Neural progenitor cell (in vitro differentiated cells): ENCODE measurements around the gene INPP5F.

ENCODE experiments used
- EZH2 ChIP-seq: fragments of 200-600 bp; sonication (generic); IDR thresholded peaks from 2 replicates; pipeline ENCODE4 v1.6.1; 2017; ENCODE audit warnings: antibody characterized with exemption, mild to moderate bottlenecking, moderate library complexity
- EZH2phosphoT487 ChIP-seq: fragments of 200-600 bp; sonication (generic); IDR thresholded peaks from 2 replicates; pipeline ENCODE4 v1.6.1; 2017; ENCODE audit warnings: antibody characterized with exemption
- TF ChIP-seq, protein P1 (sequence below): fragments of 200-600 bp; sonication (generic); IDR thresholded peaks from 2 replicates; pipeline ENCODE4 v1.5.1; 2017; ENCODE audit warnings: antibody characterized with exemption, mild to moderate bottlenecking

DNA sequence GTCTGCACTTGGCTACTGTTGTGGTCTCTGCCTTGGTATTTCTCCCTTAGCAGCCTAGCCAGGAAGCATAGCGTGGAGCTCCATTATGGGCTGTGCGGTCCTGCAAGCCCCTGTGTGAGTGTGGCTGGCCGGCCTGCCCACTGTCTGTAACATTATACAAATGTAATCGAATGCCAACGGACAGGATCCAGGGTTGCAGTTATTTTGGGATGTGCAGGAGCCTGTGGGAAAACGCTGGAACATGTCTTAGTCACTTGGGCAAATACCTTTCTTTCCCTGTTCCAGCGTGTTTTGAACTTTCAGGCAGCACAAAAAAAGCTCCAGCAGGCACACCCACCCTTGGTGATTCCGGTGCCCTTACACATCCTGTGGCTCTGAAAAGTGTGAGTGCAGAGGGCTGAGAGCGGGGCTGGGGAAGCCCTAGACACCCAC, 45.2 kb upstream of the INPP5F start:
- TF ChIP-seq EZH2 (no peak), EZH2phosphoT487 (no peak)
- TF ChIP-seq, protein P1, sequence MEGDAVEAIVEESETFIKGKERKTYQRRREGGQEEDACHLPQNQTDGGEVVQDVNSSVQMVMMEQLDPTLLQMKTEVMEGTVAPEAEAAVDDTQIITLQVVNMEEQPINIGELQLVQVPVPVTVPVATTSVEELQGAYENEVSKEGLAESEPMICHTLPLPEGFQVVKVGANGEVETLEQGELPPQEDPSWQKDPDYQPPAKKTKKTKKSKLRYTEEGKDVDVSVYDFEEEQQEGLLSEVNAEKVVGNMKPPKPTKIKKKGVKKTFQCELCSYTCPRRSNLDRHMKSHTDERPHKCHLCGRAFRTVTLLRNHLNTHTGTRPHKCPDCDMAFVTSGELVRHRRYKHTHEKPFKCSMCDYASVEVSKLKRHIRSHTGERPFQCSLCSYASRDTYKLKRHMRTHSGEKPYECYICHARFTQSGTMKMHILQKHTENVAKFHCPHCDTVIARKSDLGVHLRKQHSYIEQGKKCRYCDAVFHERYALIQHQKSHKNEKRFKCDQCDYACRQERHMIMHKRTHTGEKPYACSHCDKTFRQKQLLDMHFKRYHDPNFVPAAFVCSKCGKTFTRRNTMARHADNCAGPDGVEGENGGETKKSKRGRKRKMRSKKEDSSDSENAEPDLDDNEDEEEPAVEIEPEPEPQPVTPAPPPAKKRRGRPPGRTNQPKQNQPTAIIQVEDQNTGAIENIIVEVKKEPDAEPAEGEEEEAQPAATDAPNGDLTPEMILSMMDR, result no peak
